ENCODE data around the gene GSE1. TPM values are rescaled to one million over a fixed set of nuclear protein-coding genes. Genes with fewer than 3 reads are reported as not detected.

GSE1 gene
- total and polyA plus RNA-seq, 9 of the 15 experiments (the other 6 are each of a cell fraction or from before 2014, with no cell fraction given) = 12.2 to 244 (median 57.9) TPM

- TF ChIP-seq USF1 (CRISPR knock-in tag; IDR thresholded peaks at IDR 0.05) = peak; percentile 58
- TF ChIP-seq XRCC5 (IDR thresholded peaks at IDR 0.05; ENCODE audit: low read depth, low read length) = peak; percentile 41; the same call in 1 of the 2 replicates
- no peak for TF ChIP-seq POLR2AphosphoS5 (IDR thresholded peaks at IDR 0.05; ENCODE audit: control insufficient read depth, insufficient read depth, low read depth, low read length)
- TF ChIP-seq ZKSCAN1 (IDR thresholded peaks at IDR 0.05; ENCODE audit: low read depth, low read length) = peak; percentile 98
- TF ChIP-seq TFAP4 (CRISPR knock-in tag; IDR thresholded peaks at IDR 0.05; ENCODE audit: borderline replicate concordance) = peak; percentile 44; the same call in 1 of the 2 replicates
- TF ChIP-seq ELF4 (CRISPR knock-in tag; IDR thresholded peaks at IDR 0.05) = no peak
- no peak for TF ChIP-seq L3MBTL2 (IDR thresholded peaks at IDR 0.05)
- TF ChIP-seq CHD2 (IDR thresholded peaks at IDR 0.05; ENCODE audit: low read depth, low read length) = no peak
- no peak for TF ChIP-seq RNF219 (CRISPR knock-in tag; IDR thresholded peaks at IDR 0.05)
- peak; percentile 4 for TF ChIP-seq ZFP36 (IDR thresholded peaks at IDR 0.05; ENCODE audit: low read depth, low read length, partially characterized antibody)
- TF ChIP-seq, protein P1, sequence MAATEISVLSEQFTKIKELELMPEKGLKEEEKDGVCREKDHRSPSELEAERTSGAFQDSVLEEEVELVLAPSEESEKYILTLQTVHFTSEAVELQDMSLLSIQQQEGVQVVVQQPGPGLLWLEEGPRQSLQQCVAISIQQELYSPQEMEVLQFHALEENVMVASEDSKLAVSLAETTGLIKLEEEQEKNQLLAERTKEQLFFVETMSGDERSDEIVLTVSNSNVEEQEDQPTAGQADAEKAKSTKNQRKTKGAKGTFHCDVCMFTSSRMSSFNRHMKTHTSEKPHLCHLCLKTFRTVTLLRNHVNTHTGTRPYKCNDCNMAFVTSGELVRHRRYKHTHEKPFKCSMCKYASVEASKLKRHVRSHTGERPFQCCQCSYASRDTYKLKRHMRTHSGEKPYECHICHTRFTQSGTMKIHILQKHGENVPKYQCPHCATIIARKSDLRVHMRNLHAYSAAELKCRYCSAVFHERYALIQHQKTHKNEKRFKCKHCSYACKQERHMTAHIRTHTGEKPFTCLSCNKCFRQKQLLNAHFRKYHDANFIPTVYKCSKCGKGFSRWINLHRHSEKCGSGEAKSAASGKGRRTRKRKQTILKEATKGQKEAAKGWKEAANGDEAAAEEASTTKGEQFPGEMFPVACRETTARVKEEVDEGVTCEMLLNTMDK (IDR thresholded peaks at IDR 0.05; ENCODE audit: borderline replicate concordance, insufficient read depth, low read depth, low read length, poor library complexity, severe bottlenecking) = peak; percentile 22
- peak; percentile 48 for TF ChIP-seq SMC3 (conservative IDR thresholded peaks at IDR 0.05; ENCODE audit: insufficient read depth, low read depth, low read length)
- peak; percentile 59 for TF ChIP-seq RAD51 (IDR thresholded peaks at IDR 0.05; ENCODE audit: borderline replicate concordance, low read depth)
- TF ChIP-seq, protein P2, sequence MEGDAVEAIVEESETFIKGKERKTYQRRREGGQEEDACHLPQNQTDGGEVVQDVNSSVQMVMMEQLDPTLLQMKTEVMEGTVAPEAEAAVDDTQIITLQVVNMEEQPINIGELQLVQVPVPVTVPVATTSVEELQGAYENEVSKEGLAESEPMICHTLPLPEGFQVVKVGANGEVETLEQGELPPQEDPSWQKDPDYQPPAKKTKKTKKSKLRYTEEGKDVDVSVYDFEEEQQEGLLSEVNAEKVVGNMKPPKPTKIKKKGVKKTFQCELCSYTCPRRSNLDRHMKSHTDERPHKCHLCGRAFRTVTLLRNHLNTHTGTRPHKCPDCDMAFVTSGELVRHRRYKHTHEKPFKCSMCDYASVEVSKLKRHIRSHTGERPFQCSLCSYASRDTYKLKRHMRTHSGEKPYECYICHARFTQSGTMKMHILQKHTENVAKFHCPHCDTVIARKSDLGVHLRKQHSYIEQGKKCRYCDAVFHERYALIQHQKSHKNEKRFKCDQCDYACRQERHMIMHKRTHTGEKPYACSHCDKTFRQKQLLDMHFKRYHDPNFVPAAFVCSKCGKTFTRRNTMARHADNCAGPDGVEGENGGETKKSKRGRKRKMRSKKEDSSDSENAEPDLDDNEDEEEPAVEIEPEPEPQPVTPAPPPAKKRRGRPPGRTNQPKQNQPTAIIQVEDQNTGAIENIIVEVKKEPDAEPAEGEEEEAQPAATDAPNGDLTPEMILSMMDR (IDR thresholded peaks at IDR 0.05 in 2 of 3, conservative IDR thresholded peaks at IDR 0.05 in 1 of 3; ENCODE audit: insufficient read depth in 2 of 3, low read depth in 1 of 3, low read length in 3 of 3) = peak; percentile 75 to 90 (median 86)
- 0 out of 4 replicates have a peak, but pooled peaks of 1 of the 2 experiments have one; percentile 30 for TF ChIP-seq MAZ (CRISPR knock-in tag; conservative IDR thresholded peaks at IDR 0.05 in 1 of 2, IDR thresholded peaks at IDR 0.05 in 1 of 2)
Observed at GRCh38 chr16:85718682-85719081, 105.6 kb downstream of the GSE1 start (continued).
